ENCODE results near the gene ACY1.

DNA sequence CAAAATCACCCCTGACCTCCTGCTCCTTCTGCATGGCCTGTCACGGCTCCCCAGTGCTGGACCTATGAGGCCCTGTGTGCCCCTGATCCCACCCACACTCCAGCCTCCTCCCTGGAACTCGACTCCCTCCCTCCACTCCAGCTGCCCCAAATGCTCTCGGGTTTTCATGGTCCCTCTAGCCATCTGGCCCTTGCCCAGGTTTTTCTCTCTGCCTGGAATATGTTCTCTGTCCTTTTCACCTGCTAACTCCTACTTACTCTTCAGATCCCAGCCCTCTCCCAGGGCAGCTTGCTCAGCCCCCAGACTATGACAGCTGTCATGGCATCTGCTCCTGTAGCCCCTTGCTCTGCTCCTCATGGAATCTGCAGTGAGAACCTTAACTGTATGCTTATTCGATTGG is 42.7 kb downstream of the ACY1 start:
- TF ChIP-seq ZNF724P (CRISPR knock-in tag; IDR thresholded peaks at IDR 0.05; ENCODE audit: borderline replicate concordance) (no peak), FOXA3 (CRISPR knock-in tag; IDR thresholded peaks at IDR 0.05) (no peak), MXI1 (IDR thresholded peaks at IDR 0.05; ENCODE audit: borderline replicate concordance, low read depth, low read length) (no peak), ARNT2 (CRISPR knock-in tag; IDR thresholded peaks at IDR 0.05; ENCODE audit: low read depth) (no peak), MAFK (conservative IDR thresholded peaks at IDR 0.05 in 1 of 2, IDR thresholded peaks at IDR 0.05 in 1 of 2; ENCODE audit: low read length in 2 of 2) (no peak), ELF4 (CRISPR knock-in tag; IDR thresholded peaks at IDR 0.05; ENCODE audit: borderline replicate concordance) (no peak), PHB2 (IDR thresholded peaks at IDR 0.05; ENCODE audit: partially characterized antibody) (no peak), POLR2A (IDR thresholded peaks at IDR 0.05; ENCODE audit: insufficient read depth in 1 of 2, low read depth in 2 of 2, low read length in 2 of 2) (no peak)
- TF ChIP-seq, protein P1, sequence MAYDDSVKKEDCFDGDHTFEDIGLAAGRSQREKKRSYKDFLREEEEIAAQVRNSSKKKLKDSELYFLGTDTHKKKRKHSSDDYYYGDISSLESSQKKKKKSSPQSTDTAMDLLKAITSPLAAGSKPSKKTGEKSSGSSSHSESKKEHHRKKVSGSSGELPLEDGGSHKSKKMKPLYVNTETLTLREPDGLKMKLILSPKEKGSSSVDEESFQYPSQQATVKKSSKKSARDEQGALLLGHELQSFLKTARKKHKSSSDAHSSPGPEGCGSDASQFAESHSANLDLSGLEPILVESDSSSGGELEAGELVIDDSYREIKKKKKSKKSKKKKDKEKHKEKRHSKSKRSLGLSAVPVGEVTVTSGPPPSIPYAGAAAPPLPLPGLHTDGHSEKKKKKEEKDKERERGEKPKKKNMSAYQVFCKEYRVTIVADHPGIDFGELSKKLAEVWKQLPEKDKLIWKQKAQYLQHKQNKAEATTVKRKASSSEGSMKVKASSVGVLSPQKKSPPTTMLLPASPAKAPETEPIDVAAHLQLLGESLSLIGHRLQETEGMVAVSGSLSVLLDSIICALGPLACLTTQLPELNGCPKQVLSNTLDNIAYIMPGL (CRISPR knock-in tag; IDR thresholded peaks at IDR 0.05; ENCODE audit: borderline replicate concordance in 1 of 2, low read depth in 1 of 2), result no peak
- TF ChIP-seq, protein P2, sequence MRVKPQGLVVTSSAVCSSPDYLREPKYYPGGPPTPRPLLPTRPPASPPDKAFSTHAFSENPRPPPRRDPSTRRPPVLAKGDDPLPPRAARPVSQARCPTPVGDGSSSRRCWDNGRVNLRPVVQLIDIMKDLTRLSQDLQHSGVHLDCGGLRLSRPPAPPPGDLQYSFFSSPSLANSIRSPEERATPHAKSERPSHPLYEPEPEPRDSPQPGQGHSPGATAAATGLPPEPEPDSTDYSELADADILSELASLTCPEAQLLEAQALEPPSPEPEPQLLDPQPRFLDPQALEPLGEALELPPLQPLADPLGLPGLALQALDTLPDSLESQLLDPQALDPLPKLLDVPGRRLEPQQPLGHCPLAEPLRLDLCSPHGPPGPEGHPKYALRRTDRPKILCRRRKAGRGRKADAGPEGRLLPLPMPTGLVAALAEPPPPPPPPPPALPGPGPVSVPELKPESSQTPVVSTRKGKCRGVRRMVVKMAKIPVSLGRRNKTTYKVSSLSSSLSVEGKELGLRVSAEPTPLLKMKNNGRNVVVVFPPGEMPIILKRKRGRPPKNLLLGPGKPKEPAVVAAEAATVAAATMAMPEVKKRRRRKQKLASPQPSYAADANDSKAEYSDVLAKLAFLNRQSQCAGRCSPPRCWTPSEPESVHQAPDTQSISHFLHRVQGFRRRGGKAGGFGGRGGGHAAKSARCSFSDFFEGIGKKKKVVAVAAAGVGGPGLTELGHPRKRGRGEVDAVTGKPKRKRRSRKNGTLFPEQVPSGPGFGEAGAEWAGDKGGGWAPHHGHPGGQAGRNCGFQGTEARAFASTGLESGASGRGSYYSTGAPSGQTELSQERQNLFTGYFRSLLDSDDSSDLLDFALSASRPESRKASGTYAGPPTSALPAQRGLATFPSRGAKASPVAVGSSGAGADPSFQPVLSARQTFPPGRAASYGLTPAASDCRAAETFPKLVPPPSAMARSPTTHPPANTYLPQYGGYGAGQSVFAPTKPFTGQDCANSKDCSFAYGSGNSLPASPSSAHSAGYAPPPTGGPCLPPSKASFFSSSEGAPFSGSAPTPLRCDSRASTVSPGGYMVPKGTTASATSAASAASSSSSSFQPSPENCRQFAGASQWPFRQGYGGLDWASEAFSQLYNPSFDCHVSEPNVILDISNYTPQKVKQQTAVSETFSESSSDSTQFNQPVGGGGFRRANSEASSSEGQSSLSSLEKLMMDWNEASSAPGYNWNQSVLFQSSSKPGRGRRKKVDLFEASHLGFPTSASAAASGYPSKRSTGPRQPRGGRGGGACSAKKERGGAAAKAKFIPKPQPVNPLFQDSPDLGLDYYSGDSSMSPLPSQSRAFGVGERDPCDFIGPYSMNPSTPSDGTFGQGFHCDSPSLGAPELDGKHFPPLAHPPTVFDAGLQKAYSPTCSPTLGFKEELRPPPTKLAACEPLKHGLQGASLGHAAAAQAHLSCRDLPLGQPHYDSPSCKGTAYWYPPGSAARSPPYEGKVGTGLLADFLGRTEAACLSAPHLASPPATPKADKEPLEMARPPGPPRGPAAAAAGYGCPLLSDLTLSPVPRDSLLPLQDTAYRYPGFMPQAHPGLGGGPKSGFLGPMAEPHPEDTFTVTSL (CRISPR knock-in tag; IDR thresholded peaks at IDR 0.05; ENCODE audit: borderline replicate concordance), result no peak
- TF ChIP-seq, protein P3, sequence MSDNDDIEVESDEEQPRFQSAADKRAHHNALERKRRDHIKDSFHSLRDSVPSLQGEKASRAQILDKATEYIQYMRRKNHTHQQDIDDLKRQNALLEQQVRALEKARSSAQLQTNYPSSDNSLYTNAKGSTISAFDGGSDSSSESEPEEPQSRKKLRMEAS (IDR thresholded peaks at IDR 0.05), result no peak
- TF ChIP-seq, protein P4, sequence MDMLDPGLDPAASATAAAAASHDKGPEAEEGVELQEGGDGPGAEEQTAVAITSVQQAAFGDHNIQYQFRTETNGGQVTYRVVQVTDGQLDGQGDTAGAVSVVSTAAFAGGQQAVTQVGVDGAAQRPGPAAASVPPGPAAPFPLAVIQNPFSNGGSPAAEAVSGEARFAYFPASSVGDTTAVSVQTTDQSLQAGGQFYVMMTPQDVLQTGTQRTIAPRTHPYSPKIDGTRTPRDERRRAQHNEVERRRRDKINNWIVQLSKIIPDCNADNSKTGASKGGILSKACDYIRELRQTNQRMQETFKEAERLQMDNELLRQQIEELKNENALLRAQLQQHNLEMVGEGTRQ (IDR thresholded peaks at IDR 0.05; ENCODE audit: low read depth, low read length), result no peak
- TF ChIP-seq, protein P4 (CRISPR knock-in tag; IDR thresholded peaks at IDR 0.05; ENCODE audit: borderline replicate concordance), result no peak

Data from HepG2 (cell line).